Measurements from ENCODE around the gene VKORC1.

The VKORC1 gene

DNA sequence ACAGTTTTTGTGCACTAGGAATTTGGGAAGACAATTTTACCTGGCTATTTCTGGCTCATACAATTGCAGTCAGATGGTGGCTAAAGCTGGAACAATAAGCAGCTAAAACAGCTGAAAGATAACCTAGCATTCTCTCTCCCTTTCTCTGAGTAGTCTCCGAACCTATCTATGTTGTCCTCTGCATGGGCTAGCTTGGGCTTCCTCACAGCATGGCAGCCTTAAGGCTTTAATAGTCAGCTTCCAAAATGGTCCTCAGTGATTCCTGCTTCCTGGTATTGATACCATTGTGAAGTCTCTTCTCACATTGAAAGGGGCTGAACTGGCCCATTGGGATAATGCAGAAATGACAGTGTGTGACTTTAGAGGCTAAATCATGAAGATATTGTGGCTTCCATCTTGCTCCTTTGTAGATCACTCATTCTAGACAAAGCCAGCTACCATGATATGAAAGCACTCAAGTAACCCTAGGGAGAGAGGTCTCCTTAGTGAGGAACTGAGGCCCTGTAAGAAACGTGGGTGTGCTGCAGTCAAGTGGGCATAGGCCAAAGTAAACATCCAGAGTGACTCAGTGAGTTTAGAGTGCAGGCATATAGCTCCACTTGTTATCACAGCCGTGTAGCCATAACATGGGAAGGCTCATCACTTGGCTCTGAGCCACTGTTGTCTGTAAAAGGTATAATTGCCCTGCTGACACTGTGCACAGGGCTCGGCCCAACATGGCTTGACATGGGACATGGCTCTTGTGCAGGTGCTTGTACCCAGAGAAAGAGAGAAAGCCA lies 5.5 kb upstream of the VKORC1 start:
- no peaks in the 10 kb centered on the region for H3K9me3 Mint-ChIP-seq (ENCODE audit: low read depth)

DNA sequence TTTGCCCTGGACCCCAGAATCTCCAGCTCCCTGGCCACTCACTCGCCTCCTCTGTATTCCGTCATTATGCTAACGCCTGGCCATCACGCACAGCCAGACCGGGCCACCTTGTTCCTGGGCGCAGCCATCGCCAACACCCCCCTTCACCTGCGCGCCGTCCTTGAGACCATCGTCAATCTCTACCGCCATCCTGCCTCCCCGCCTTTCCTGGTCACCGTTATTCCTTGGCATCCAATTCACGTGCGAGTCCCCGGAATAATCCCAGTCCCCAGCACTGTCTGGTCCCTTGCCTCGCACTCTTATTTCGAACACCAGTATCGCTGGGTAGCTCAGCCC lies 541 bp downstream of the VKORC1 start:
- H3K9me3 Mint-ChIP-seq (ENCODE audit: low read depth) = no peaks in the 10 kb centered on the region
- H3K4me1 Mint-ChIP-seq (ENCODE audit: low read depth) = peaks cover 23% of the 10 kb centered on the region
- H3K27ac Mint-ChIP-seq = peak overlapping the region; percentile 87
- H3K27me3 Mint-ChIP-seq = no peaks in the 10 kb centered on the region
- H3K36me3 Mint-ChIP-seq = no peaks in the 10 kb centered on the region
- peak overlapping the region; percentile 97 for H3K4me3 Mint-ChIP-seq

More for the DNA sequence above, 5.5 kb upstream of the VKORC1 start:
- H3K36me3 Mint-ChIP-seq = no peaks in the 10 kb centered on the region
- H3K4me1 Mint-ChIP-seq (ENCODE audit: low read depth) = peaks cover 7% of the 10 kb centered on the region
- no peak overlapping the region for H3K27ac Mint-ChIP-seq
- H3K27me3 Mint-ChIP-seq = no peaks in the 10 kb centered on the region
- H3K4me3 Mint-ChIP-seq = no peak overlapping the region

DNA sequence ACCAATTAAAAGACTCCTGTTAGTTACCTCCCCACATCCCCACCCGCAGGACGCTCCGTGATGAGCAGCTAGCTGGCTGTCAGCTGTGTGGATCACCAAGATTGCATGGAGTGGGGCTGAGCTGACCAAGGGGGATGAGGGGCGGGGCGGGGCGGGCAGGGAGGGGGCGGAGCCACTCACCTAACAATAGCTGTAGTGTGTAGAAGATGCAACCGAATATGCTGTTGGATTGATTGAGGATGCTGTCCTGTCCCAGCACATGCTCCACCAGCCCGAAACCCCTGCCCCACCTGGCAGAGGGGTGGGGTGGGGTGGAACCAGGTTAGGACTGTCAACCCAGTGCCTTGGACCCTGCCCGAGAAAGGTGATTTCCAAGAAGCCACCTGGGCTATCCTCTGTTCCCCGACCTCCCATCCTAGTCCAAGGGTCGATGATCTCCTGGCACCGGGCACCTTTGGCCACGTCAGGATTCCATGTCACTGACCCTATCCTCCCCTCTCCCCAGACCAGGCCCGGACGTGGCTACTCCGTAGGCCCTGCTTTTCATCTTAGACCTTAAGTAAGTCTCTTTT lies 1.4 kb downstream of the VKORC1 start:
- Mint-ChIP-seq H3K4me1 (ENCODE audit: low read depth) (peaks cover 23% of the 10 kb centered on the region), H3K4me3 (peak overlapping the region; percentile 63), H3K27me3 (no peaks in the 10 kb centered on the region), H3K36me3 (no peaks in the 10 kb centered on the region), H3K27ac (no peak overlapping the region), H3K9me3 (ENCODE audit: low read depth) (no peaks in the 10 kb centered on the region)

DNA sequence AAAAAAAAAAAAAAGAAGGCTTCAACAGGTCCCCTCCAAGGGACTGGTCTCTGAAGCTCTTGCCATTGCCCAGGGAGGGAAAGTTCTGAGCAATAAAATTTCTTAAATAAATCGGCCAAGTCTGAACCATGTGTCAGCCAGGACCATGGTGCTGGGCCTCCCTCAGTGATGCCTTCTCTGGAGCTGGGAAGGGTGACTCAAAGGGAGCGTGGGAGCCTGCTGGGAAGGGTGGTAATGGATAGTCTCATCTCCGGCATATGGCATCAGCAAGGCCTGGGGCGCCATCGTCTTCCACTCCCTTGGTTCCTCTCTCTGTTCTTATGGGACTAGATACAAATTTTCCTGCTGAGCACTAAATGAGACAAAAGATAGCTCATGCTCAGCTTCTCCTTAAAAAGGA lies 2.3 kb downstream of the VKORC1 start:
- no peak overlapping the region for H3K27ac Mint-ChIP-seq
- H3K9me3 Mint-ChIP-seq (ENCODE audit: low read depth) = no peaks in the 10 kb centered on the region
- peak overlapping the region; percentile 63 for H3K4me3 Mint-ChIP-seq
- no peaks in the 10 kb centered on the region for H3K27me3 Mint-ChIP-seq
- no peaks in the 10 kb centered on the region for H3K36me3 Mint-ChIP-seq
- peaks cover 23% of the 10 kb centered on the region for H3K4me1 Mint-ChIP-seq (ENCODE audit: low read depth)

DNA sequence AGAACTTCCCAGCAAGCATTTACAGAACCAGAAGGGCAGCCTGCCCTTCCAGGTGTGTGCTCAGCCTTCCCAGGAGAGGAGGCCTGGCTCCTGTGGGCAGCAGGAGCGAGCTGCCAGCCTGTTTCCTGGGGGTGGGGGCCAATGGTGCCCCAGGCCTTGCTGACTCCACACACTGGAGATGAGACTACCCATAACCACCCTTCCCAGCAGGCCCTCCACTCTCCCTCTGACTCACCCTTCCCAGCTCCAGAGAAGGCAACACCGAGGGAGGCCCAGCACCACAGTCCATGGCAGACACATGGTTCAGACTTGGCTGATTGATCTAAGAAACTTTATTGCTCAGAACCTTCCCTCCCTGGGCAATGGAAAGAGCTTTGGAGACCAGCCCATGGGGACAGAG lies 4.1 kb downstream of the VKORC1 start:
- no peak overlapping the region for H3K4me3 Mint-ChIP-seq
- H3K4me1 Mint-ChIP-seq (ENCODE audit: low read depth) = peaks cover 18% of the 10 kb centered on the region
- H3K9me3 Mint-ChIP-seq (ENCODE audit: low read depth) = no peaks in the 10 kb centered on the region
- no peaks in the 10 kb centered on the region for H3K36me3 Mint-ChIP-seq
- no peak overlapping the region for H3K27ac Mint-ChIP-seq
- H3K27me3 Mint-ChIP-seq = no peaks in the 10 kb centered on the region

DNA sequence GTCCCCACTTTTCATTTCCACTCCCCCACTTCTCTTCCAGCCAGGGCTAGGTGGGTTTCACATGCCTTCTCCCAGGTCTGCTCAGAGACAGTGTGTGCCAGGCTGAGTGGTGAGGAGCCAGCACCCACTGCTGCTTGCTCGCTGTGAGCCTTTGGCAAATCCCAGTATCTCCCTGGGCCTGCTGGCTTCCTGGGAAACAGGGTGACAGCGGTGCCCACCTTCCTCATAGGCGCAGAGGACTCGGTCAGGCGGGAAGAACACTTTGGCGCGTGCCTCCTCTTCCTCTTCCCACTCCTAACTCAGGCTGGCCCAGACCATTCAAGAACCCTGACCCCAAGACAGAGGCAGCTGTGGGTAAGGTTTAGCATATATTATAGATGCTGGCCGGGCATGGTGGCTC lies 5.4 kb downstream of the VKORC1 start:
- H3K27me3 Mint-ChIP-seq = no peaks in the 10 kb centered on the region
- H3K9me3 Mint-ChIP-seq (ENCODE audit: low read depth) = no peaks in the 10 kb centered on the region
- peaks cover 10% of the 10 kb centered on the region for H3K4me1 Mint-ChIP-seq (ENCODE audit: low read depth)
- no peaks in the 10 kb centered on the region for H3K36me3 Mint-ChIP-seq
- no peak overlapping the region for H3K4me3 Mint-ChIP-seq
- H3K27ac Mint-ChIP-seq = no peak overlapping the region

DNA sequence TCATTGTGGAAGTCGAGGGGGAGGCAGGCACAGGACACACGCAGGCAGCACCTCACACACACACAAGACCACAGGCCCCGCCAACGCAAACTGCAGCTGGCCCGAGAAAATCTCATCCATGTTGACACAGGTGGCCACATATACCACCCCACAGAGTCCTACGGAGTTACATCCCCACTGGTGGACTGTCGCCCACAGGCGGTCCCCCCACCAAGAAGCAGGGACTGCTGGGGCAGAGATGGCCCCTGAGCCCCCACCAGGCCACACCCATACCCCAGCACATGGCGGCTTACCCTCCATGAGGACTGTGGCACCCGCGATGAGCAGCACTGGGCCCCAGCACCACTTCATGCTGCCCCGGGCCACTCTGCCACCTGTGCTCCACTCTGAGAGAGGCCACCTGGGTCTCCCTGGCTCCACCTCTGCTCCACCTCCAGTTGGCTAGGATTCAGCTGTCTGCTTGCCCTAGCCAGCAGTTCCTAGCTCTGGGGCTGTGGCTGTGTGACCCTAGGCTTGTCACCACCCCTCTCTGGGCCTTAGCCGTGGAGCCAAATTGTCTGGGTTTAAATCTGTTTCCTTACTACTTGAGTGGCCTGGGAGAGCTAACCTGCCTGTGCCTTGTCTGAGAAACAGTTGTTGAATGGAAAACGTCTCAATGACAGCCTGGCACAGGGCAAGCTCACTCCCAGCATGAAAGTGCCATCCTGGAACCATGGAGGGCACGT lies 6.0 kb downstream of the VKORC1 start, which contains the start of gene PRSS53:
Gene PRSS53, minus strand, starts transcription at position 485 of the 725 bp plus-strand sequence. Its CDS starts 134 bp downstream, at position 351.
- Mint-ChIP-seq H3K27ac (no peak within 1 kb of the TSS), H3K27me3 (no peaks in the 10 kb centered on the region)

DNA sequence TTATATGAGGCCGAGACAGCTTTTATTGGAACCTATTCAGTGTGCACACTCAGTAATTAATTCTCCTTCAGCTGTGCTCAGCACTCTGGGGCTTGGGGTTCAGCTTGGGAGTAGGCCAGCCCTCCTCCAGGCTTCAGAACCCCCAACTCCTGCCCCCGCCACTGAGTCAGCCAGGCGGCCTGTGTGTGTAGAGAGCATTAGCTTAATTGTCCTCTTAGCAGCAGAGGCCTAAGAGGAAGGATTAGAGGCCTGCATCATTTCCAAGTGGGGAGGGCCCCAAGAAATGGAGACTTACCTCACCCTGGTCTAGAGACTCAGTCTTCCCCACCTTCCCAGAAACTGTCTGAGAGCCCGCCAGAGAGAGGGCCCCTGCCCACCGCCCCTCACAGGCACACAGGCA lies 6.6 kb downstream of the VKORC1 start:
- Mint-ChIP-seq H3K36me3 (no peaks in the 10 kb centered on the region), H3K27ac (no peak overlapping the region), H3K4me1 (ENCODE audit: low read depth) (peaks cover 4% of the 10 kb centered on the region), H3K9me3 (ENCODE audit: low read depth) (no peaks in the 10 kb centered on the region), H3K27me3 (no peaks in the 10 kb centered on the region), H3K4me3 (no peak overlapping the region)

More for the DNA sequence above, 6.0 kb downstream of the VKORC1 start, which contains the start of gene PRSS53:
- no peak within 1 kb of the TSS for H3K4me3 Mint-ChIP-seq
- H3K9me3 Mint-ChIP-seq (ENCODE audit: low read depth) = no peaks in the 10 kb centered on the region
- no peaks in the 10 kb centered on the region for H3K36me3 Mint-ChIP-seq
- peaks cover 5% of the 10 kb centered on the region for H3K4me1 Mint-ChIP-seq (ENCODE audit: low read depth)

DNA sequence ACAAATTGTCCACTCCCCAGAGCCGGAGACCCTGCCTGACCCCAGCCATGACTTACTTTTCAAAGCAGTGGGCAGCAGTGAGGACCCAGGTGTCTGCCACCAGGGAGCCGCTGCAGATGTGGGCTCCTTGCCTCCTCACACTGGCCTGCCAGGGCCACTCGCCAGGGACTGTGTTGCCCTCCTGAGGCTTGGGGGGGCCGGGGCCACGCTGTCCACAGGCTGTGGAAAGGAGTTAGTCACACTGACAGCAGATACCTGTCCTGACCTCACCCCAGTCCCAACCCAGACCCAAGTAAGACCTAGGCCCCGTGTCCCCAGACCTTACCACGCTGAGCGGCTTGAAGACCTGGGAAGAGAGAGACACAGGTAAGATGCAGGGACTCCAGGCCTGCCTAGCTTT lies 7.1 kb downstream of the VKORC1 start:
- no peaks in the 10 kb centered on the region for H3K36me3 Mint-ChIP-seq
- no peaks in the 10 kb centered on the region for H3K27me3 Mint-ChIP-seq
- no peak overlapping the region for H3K27ac Mint-ChIP-seq
- H3K4me1 Mint-ChIP-seq (ENCODE audit: low read depth) = peaks cover 1% of the 10 kb centered on the region
- no peak overlapping the region for H3K4me3 Mint-ChIP-seq
- H3K9me3 Mint-ChIP-seq (ENCODE audit: low read depth) = no peaks in the 10 kb centered on the region

DNA sequence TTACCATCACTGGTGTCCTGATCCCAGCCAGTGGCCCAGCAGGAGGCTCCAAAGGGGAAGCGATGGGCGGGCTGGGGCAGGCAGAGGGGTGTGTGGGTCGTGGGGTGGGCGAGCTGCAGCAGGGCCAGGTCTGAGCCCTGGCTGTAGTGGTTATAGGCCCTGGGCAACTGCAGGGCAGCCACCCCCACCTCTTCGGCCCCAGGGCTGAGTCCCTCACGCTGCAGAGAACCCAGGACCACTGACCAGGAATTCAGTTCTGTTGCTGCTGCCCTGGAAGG lies 8.0 kb downstream of the VKORC1 start:
- Mint-ChIP-seq H3K27ac (no peak overlapping the region), H3K9me3 (ENCODE audit: low read depth) (no peaks in the 10 kb centered on the region), H3K27me3 (no peaks in the 10 kb centered on the region), H3K36me3 (no peaks in the 10 kb centered on the region), H3K4me1 (ENCODE audit: low read depth) (peaks cover 3% of the 10 kb centered on the region), H3K4me3 (no peak overlapping the region)

DNA sequence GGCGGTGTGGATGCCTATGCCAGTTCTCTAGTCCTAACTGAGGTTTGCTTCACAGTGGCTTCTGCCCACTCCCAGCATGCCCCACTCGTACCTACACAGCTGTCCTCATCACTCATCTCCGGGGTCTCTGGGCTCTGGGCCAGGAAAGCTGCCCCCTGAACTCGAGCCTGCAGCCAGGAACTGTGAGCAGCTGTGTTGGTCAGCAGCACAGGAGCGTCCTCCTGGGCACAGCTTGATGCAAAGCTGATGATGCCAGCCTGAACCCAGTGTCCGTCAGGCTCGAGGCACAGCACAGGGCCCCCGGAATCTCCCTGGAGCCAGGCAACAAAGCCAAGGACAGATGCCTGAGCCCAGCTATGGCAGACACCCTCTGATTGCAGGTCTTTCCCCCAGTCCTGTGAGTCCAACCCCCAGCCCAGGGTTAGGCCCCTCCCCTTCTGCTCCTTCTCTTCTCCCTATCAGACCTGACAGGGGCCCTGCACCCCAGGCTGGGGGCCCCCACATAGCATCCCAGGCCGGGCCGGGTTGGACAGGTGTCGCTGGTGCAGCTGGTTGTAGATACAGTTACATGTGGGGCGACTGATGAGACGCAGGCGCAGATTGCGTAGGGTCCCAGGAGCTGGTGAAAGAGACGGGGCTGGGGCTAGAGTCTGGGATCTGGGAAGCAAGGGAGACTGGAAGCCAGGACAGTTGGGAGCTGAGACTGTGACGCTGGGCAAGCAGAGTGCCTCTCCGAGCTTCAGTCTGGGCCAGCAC lies 8.5 kb downstream of the VKORC1 start:
- no peak overlapping the region for H3K27ac Mint-ChIP-seq
- H3K4me1 Mint-ChIP-seq (ENCODE audit: low read depth) = peaks cover 4% of the 10 kb centered on the region
- H3K27me3 Mint-ChIP-seq = no peaks in the 10 kb centered on the region
- H3K4me3 Mint-ChIP-seq = no peak overlapping the region
- H3K36me3 Mint-ChIP-seq = no peaks in the 10 kb centered on the region
- no peaks in the 10 kb centered on the region for H3K9me3 Mint-ChIP-seq (ENCODE audit: low read depth)

DNA sequence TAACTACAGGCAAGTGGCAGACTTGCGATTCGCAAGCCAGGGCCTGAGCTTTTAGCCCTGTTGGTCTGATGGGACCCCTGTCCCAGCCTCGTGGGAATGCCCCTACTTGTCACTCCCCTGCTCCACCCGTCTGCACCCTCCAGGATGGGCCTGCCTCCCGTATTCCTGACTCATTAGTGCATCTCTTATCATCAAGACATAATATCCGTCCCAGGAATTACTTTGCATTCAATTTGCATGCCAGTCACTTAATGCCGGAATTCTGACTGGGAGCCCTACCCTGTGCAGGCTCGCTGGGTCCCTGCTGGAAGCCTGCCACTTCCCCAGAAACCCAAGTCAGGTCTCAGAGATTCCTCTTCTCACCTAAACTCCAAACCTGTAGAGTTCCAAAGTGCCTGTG lies 9.2 kb downstream of the VKORC1 start:
- Mint-ChIP-seq H3K27ac (no peak overlapping the region), H3K4me1 (ENCODE audit: low read depth) (peaks cover 7% of the 10 kb centered on the region), H3K9me3 (ENCODE audit: low read depth) (no peaks in the 10 kb centered on the region), H3K27me3 (no peaks in the 10 kb centered on the region), H3K36me3 (no peaks in the 10 kb centered on the region), H3K4me3 (no peak overlapping the region)

DNA sequence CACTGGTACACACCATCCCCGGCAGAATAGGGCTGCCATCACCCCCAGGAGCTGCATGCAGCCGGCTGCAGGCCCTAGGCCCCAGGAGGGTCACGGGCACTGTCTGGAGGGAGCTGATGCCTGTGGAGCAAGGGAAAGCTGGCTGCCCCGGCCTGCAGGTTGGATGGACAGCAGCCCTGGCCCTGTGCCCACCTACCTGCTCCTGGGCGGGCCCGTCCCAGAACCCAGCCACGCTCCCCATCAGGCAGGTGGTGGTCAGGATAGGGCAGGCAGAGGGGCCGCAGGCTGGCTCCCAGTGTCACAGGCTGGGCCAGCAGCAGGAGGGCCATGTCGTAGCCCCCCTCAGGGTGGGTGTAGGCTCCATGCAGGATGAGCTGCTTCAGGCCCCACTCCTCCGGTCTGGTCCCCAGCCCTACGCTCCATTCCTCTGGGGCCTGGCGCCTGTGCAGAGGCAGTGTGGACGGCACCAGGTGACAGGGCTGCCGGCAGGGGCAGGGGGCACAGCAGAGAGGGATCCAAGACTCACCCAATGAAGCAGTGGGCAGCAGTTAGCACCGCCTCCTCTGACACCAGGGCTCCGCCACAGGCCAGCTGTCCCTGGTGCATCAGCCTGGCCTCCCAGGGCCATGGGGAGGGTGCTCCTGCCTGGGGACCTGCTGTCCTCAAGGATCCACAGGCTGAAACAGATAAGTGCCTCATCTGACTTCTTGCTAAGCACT lies 9.9 kb downstream of the VKORC1 start:
- Mint-ChIP-seq H3K36me3 (no peaks in the 10 kb centered on the region), H3K27ac (no peak overlapping the region), H3K27me3 (no peaks in the 10 kb centered on the region), H3K4me1 (ENCODE audit: low read depth) (peaks cover 7% of the 10 kb centered on the region), H3K9me3 (ENCODE audit: low read depth) (no peaks in the 10 kb centered on the region), H3K4me3 (no peak overlapping the region)

DNA sequence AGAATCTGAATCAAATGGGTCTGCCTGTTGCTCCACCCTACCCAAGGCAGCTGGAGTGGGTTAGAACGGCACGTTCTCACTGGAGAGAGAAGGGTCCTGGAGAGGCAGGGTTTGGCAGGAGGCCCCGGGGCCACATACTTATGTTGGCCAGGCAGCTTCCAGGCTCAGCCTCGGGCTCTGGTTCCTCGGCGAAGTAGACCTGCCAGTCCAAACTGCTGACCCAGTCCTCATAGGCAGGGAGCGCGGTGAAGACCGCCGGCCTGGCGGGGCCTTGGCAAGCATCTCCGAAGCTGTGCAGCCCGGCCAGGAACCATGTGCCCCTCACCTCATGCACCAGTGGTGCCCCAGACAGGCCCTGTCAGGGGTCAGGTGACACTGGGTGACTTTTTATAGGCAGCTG lies 10.6 kb downstream of the VKORC1 start:
- Mint-ChIP-seq H3K36me3 (no peaks in the 10 kb centered on the region), H3K27ac (no peak overlapping the region), H3K9me3 (ENCODE audit: low read depth) (no peaks in the 10 kb centered on the region), H3K27me3 (no peaks in the 10 kb centered on the region), H3K4me1 (ENCODE audit: low read depth) (peaks cover 10% of the 10 kb centered on the region), H3K4me3 (no peak overlapping the region)

Data from activated naive CD8-positive, alpha-beta T cell (primary cell).